Stimulated activated CD4-positive, alpha-beta T cell treated with anti-CD3 and anti-CD28 coated beads, Interleukin-2, amount 100 ng/mL, for 24 hours (primary cell): ENCODE measurements around the gene TMEM119.
"Not testable (repeated sequence)": the region's sequence is repeated elsewhere in the genome, so short reads cannot be mapped to it uniquely, and the experiment has no call there.

ENCODE experiments used
- DNase-seq, 2 donors: peaks; one replicate each; pipeline ENCODE4 v3.0.0-alpha.2; 2020

TMEM119 gene

GRCh38 chr12:108581311-108582227 lies 16.3 kb downstream of the TMEM119 start:
- no peak for DNase-seq

- no peak for DNase-seq
Observed at GRCh38 chr12:108580531-108580930, 17.4 kb downstream of the TMEM119 start.

DNA sequence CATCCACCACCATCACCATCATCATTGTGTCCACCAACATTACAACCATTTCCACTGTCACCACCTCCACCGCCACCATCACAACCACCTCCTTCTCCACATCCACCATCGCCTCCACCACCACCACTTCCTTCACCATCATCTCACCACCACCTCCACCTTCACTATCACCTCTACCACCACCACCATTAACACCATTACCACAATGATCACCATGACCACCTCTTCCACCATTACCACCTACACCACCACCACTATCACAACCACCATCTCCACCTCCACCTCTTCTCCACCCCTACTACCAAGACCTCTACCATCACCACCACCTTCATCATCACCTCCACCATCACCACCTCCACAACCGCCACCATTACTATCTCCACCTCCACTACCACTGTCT lies 19.1 kb downstream of the TMEM119 start:
- DNase-seq = no peak

DNA sequence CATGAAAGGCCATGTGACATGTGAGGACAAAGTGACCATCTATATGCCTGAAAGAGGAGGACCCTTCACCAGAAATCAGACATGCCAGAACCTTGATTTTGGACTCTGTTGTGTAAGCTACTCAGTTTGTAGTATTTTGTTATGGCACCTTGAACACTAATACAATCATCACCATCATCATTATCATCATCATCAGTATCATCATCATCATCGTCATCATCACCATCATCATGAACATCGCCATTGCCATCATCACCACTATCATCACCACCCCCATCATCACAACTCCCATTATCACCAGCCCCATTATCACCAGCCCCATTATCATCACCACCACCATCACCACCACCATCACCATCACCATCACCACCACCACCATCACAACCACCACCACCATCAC lies 19.6 kb downstream of the TMEM119 start:
- DNase-seq = no peak

GRCh38 chr12:108577458-108577857 lies 20.4 kb downstream of the TMEM119 start:
- DNase-seq = no peak

GRCh38 chr12:108576660-108577234 lies 21.1 kb downstream of the TMEM119 start:
- DNase-seq = no peak

- no peak for DNase-seq
Observed at GRCh38 chr12:108575199-108575912, 22.5 kb downstream of the TMEM119 start.

- not testable (repeated sequence) for DNase-seq
Observed at GRCh38 chr12:108574276-108574675, 23.6 kb downstream of the TMEM119 start.

DNA sequence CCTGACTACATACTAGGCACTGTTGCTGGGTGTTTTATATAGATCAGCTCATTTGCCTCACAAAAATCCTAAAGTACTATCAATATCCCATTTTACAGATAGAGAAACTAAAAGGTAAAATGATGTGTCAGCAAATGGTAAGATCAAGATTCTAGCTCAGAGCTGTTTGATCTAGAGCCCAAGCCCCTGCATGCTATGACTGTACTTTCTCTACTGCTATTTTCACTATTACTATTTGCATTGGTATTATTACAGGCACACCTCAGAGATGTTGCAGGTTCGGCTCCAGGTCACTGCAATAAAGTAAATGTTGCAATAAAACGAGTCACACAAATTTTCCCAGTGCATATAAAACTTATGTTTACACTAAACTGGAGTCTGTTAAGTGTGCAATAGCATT lies 24.6 kb downstream of the TMEM119 start:
- DNase-seq = peak in 1 of 2 donors; percentile 26

DNA sequence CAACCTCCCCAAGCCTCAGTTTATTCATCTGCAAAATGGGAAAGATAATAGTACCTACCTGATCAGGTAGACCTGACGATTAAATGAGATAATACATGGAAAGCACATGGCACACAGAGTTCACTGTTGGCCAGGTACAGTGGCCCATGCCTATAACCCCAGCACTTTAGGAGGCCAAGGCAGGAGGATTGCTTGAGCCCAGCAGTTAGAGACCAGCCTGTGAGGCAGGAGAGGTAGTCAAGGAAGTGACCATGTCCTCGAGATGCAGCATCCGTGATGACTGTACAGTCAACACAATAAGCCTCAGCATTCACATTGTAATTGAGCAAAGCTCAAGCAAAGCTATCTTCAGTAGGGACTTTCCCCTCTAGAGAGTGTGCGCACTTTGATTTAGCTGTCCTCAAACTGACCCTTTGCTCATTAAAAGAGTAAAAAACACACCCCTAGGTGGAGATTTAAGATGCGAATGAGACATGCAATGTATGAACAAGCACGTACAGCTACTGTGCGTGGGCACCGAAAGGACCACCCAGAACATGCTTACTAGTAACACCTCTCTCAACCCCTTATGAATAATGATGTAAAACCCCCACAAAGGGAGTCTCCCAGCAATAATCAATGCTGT lies 25.6 kb downstream of the TMEM119 start:
- DNase-seq = no peak

- DNase-seq = no peak
Observed at GRCh38 chr12:108571609-108572165, 26.2 kb downstream of the TMEM119 start.

DNA sequence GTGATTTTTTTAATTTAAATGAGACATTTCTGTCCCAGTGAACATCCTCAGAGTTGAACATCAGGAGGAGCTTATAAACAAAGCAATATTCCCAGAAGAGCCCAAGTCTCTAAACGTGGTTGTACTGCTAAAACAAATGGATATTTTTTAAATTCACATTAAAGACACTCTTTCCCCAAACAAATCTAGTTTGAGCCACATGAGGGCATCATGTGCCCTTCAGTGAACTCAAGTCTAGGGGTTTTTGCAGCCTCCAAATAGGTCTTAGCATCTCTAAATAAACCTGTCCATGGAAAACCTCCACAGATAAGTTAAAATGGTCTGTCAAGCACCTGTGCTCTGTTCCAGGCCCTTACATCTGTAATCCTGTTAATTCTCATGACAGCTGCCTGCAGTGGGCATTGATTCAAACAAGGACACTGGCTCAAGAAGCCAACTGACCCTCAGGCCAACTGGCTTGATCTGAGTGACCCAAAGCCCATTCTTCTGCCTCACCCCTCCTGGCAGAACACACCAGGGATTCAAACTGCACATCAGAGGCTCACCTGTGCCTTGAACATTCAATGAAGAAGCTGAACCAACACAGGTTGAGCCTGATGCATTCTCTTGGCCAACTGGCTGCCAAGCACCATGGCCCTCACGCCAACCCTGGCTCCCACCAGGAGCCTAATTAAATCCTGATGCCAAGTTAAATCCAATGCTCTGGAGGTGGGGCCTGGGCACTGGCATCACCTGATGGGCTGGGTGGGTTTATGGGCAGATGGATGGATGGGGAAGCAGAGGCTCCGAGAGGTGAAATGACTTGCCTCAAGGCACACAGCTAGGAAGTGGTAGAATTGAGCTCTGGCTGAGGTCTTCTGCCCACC lies 26.9 kb downstream of the TMEM119 start:
- no peak for DNase-seq

GRCh38 chr12:108568338-108569154 lies 29.3 kb downstream of the TMEM119 start:
- DNase-seq = peak; percentile 66 to 67

- no peak for DNase-seq
Observed at GRCh38 chr12:108567406-108568337, 30.2 kb downstream of the TMEM119 start.

GRCh38 chr12:108566452-108566851 lies 31.4 kb downstream of the TMEM119 start:
- no peak for DNase-seq

- peak; percentile 61 for DNase-seq
Observed at GRCh38 chr12:108565976-108566375, 31.9 kb downstream of the TMEM119 start.

GRCh38 chr12:108565146-108565545 lies 32.7 kb downstream of the TMEM119 start:
- no peak for DNase-seq

DNA sequence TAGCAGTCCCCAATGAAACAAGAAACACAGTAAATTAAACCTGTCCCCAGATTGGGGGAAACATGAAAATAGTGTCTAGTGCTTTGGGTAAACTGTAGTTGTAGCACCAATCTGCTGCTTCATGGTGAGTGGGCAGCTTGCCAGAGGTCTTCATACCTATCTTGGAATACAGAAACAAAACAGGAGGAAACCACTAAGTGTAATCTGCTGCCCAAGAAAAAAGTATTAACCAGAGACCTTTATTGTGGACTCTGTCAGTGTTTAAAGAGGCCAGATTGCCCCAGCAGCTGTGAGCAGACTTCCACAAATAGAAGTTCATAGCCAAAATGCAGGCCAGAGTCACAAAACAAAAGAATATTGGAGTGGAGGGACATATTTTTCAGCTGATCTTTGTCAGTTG lies 33.2 kb downstream of the TMEM119 start:
- DNase-seq = no peak

DNA sequence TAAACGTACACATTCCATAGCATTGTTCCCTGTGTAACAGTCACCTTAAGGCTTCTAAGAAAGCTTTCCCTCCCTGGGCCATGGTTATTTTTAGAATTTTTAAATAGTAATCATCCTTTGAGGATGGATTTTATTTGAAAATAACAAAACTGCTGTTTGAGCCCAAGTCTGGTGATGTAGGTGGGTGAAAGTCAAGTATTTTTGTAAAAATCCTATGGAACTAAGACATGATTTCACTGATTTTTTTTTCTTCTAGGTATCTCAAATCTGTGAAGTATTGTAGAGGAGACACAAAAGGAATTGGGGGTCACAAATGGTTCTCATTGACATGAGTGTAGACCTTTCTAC lies 34.1 kb downstream of the TMEM119 start:
- DNase-seq = no peak
